Ishikawa (cell line): Measurements from ENCODE around the gene SLC24A3.

Experiments
- CEBPB ChIP-seq: IDR thresholded peaks from 2 replicates; pipeline ENCODE4 v1.6.1; 2012
- EGR1 ChIP-seq: IDR thresholded peaks from 2 replicates; pipeline ENCODE4 v1.6.1; 2012
- EP300 ChIP-seq: IDR thresholded peaks from 2 replicates; pipeline ENCODE4 v1.6.1; 2012; ENCODE audit warnings: borderline replicate concordance
- RAD21 ChIP-seq: IDR thresholded peaks from 2 replicates; pipeline ENCODE4 v1.6.1; 2012; ENCODE audit warnings: low read depth
- TAF1 ChIP-seq: IDR thresholded peaks from 2 replicates; pipeline ENCODE4 v1.6.1; 2012; ENCODE audit warnings: low read depth, mild to moderate bottlenecking
- USF1 ChIP-seq: IDR thresholded peaks from 2 replicates; pipeline ENCODE4 v1.6.1; 2012
- YY1 ChIP-seq: IDR thresholded peaks from 2 replicates; pipeline ENCODE4 v1.6.1; 2012; ENCODE audit warnings: low read depth
- TF ChIP-seq, protein P1 (sequence below): IDR thresholded peaks from 2 replicates; pipeline ENCODE4 v1.6.1; 2012

DNA sequence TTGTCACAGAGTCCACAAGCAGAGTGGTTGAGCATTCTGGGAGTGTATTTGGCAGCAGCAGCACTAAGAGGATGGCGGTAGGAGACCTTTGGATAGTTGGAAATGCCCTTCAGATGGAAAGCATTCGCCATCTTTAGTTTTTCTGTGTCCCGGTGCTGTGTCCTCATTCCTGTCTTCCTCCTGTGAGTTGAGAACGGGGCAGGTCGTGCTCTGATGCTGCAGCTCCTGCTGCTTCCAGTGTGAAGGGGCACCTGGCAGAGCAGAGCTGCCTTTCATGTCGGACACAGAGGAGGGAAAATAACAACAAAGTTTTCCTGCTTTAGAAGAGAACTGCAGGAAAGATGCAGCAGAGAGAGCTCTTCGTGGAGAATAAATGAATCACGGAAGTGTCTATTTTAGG, 194.8 kb downstream of the SLC24A3 start:
- no peak for TF ChIP-seq CEBPB
- TF ChIP-seq YY1: no peak
- no peak for TF ChIP-seq EP300
- TF ChIP-seq TAF1: no peak
- TF ChIP-seq RAD21: no peak
- TF ChIP-seq USF1: no peak
- TF ChIP-seq, protein P1, sequence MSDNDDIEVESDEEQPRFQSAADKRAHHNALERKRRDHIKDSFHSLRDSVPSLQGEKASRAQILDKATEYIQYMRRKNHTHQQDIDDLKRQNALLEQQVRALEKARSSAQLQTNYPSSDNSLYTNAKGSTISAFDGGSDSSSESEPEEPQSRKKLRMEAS: no peak
- TF ChIP-seq EGR1: no peak
